GM23248 (cell line): Measurements from ENCODE around the gene SH3BGR. TPM values are rescaled to one million over a fixed set of nuclear protein-coding genes. Genes with fewer than 3 reads are reported as not detected.

Experiments
- DNase-seq: peaks from one replicate; pipeline ENCODE4 v3.0.0-alpha.2; 2015
- H2AFZ ChIP-seq: fragments of 200-600 bp; sonication (generic); 2 replicates; pipeline ENCODE4 v1.6.1; 2016; ENCODE audit warnings: antibody characterized with exemption
- H3F3A ChIP-seq: fragments of 200-600 bp; sonication (generic); 2 replicates; pipeline ENCODE4 v1.6.1; 2016; ENCODE audit warnings: mild to moderate bottlenecking, antibody characterized with exemption, mixed run types; ENCODE audit not compliant: insufficient read depth
- H3K27ac ChIP-seq: fragments of 200-600 bp; sonication (generic); 2 replicates; pipeline ENCODE4 v1.5.1; 2016; ENCODE audit warnings: mild to moderate bottlenecking
- H3K27me3 ChIP-seq: fragments of 200-600 bp; sonication (generic); replicated peaks from 2 replicates; pipeline ENCODE4 v1.6.1; 2016; ENCODE audit warnings: mild to moderate bottlenecking; ENCODE audit not compliant: insufficient read depth
- H3K36me3 ChIP-seq: fragments of 200-600 bp; sonication (generic); 2 replicates; pipeline ENCODE4 v1.6.1; 2016; ENCODE audit warnings: low read depth, mild to moderate bottlenecking
- H3K4me1 ChIP-seq: fragments of 200-600 bp; sonication (generic); 2 replicates; pipeline ENCODE4 v1.6.1; 2016; ENCODE audit warnings: mild to moderate bottlenecking; ENCODE audit not compliant: insufficient read depth
- H3K4me2 ChIP-seq: fragments of 200-600 bp; sonication (generic); one replicate; pipeline ENCODE4 v1.6.1; 2016; ENCODE audit warnings: mild to moderate bottlenecking; ENCODE audit not compliant: unreplicated experiment
- H3K4me3 ChIP-seq: fragments of 200-600 bp; sonication (generic); 2 replicates; pipeline ENCODE4 v1.5.1; 2016; ENCODE audit warnings: mild to moderate bottlenecking
- H3K79me2 ChIP-seq: fragments of 200-600 bp; sonication (generic); 2 replicates; pipeline ENCODE4 v1.6.1; 2016; ENCODE audit warnings: mild to moderate bottlenecking; ENCODE audit not compliant: insufficient read depth
- H3K9ac ChIP-seq: fragments of 200-600 bp; sonication (generic); 2 replicates; pipeline ENCODE4 v1.6.1; 2016; ENCODE audit warnings: mild to moderate bottlenecking
- H3K9me2 ChIP-seq: fragments of 200-600 bp; sonication (generic); 2 replicates; pipeline ENCODE4 v1.6.1; 2016; ENCODE audit warnings: mixed run types, mild to moderate bottlenecking, moderate library complexity; ENCODE audit not compliant: insufficient read depth
- H3K9me3 ChIP-seq: fragments of 200-600 bp; sonication (generic); one replicate; pipeline ENCODE4 v1.6.1; 2017; ENCODE audit warnings: low read depth
- H4K20me1 ChIP-seq: fragments of 200-600 bp; sonication (generic); 2 replicates; pipeline ENCODE4 v1.6.0; 2016; ENCODE audit not compliant: insufficient read depth
- EZH2 ChIP-seq: fragments of 200-600 bp; sonication (generic); IDR thresholded peaks from 2 replicates; pipeline ENCODE4 v1.6.1; 2018; ENCODE audit warnings: antibody characterized with exemption, mild to moderate bottlenecking; ENCODE audit not compliant: insufficient read depth, poor library complexity, severe bottlenecking
- EZH2phosphoT487 ChIP-seq: fragments of 200-600 bp; sonication (generic); IDR thresholded peaks from 2 replicates; pipeline ENCODE4 v1.6.1; 2018; ENCODE audit warnings: antibody characterized with exemption, moderate library complexity, mild to moderate bottlenecking, low read depth; ENCODE audit not compliant: insufficient read depth
- WGBS, 2 experiments: methylation state at CpG; one replicate each; pipeline ENCODE4 v1.1.6; 2015 to 2017; ENCODE audit warnings: low lambda C conversion rate in 2 of 2, low coverage in 1 of 2; ENCODE audit errors: missing lambda C conversion rate in 2 of 2; 5-methylcytosine and 5-hydroxymethylcytosine counted together
- in situ Hi-C: fragments of 300-500 bp; cut with MboI; formaldehyde crosslinking; loops from 2 replicates; pipeline ENCODE4 v1.15.0; 2020
- polyA plus RNA-seq: library from polyadenylated mRNA; unstranded; fragments of >200 nt; fragmentation: Nextera tagmentation; extraction: Ambion mirVana; gene quantifications from 2 replicates; pipeline ENCODE4 v1.2.1, GENCODE V29; 2016
- total RNA-seq: library from RNA; depleted of rRNA; stranded (reverse); fragments of >200 nt; shearing (Covaris generic); gene quantifications from 2 replicates; pipeline ENCODE4 v1.2.3, GENCODE V29; 2014

The SH3BGR gene
- total and polyA plus RNA-seq, 2 experiments from 2014 or later, result 4.4 to 5.7 TPM

DNA sequence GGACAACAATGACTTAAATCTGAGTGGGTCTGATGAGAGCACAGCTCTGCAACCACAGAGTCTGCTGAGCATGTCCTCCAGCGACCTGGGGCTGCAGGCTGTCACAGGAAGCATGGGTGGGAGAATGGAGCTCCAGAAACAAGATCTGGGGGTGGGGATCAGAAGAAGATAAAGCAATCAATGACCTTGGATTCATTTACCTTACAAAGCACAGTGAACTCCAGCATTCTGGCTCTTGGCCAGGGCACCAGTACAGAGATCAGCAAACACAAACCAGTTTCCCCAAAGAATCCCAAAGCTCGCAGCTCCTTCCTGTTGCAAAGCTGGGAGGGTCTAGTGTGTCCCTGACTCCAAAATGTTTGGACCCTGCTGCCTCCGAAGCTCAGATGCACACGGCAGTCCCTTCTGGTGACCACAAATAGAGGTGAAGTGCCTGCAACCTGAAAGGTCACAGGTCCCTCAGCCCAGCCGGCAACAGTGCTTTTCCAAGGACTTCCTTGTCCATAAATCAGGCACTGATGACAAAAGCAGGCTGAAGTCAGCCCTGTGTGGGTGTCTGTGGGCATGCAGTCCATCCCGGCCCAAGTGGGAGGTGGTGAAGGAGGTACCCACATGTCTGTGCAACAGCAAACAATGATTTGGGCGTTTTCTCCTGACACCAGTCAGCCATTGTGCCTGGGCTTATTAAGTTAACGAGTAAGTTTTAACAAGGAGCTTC, 76.1 kb downstream of the SH3BGR start:
- 12 to 18% methylated on average over 8 of the region's 8 CpGs for WGBS, 2 experiments
- Histone ChIP-seq H3K4me3 (no peak overlapping the region), H2AFZ (no peak overlapping the region), H3K9me2 (no peaks in the 10 kb centered on the region), H4K20me1 (no peaks in the 10 kb centered on the region), H3K79me2 (no peaks in the 10 kb centered on the region), H3F3A (no peaks in the 10 kb centered on the region), H3K9ac (no peak overlapping the region), H3K36me3 (no peaks in the 10 kb centered on the region), H3K9me3 (no peaks in the 10 kb centered on the region), H3K4me1 (no peaks in the 10 kb centered on the region), H3K27ac (no peak overlapping the region), H3K4me2 (no peak overlapping the region), H3K27me3 (no peaks in the 10 kb centered on the region)
- no peak for TF ChIP-seq EZH2
- TF ChIP-seq EZH2phosphoT487, result no peak
- DNase-seq, result peak; percentile 3
- in situ Hi-C loops, result no loop called here

DNA sequence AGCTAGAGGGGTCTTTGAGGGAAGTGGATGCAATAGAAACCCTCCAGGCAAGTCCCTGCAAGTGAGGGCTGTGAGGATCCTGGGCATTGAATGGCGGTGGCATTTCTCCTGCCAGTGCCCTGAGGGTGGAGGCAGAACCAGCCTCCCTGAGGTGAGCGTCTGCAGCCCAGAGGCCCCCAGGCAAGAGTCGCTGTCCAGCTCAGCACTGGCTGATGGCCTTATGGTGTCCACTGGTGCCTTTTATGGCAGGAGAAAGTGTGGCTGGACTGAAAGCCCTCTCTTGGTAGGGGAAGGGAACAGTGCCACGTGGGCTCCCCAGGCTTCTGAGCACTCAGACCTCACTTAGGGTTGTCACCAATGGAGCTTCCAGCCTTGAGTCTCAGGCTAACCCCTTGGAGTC, 77.3 kb downstream of the SH3BGR start:
- no peak for TF ChIP-seq EZH2phosphoT487
- no peak for TF ChIP-seq EZH2
- WGBS, 2 experiments, result 23 to 41% methylated on average over 4 of the region's 4 CpGs
- no peak overlapping the region for H3K4me3 ChIP-seq
- no peaks in the 10 kb centered on the region for H3K36me3 ChIP-seq
- H2AFZ ChIP-seq, result no peak overlapping the region
- no peaks in the 10 kb centered on the region for H3K27me3 ChIP-seq
- no peaks in the 10 kb centered on the region for H4K20me1 ChIP-seq
- no peaks in the 10 kb centered on the region for H3K9me2 ChIP-seq
- H3K27ac ChIP-seq, result no peak overlapping the region
- H3K9me3 ChIP-seq, result no peaks in the 10 kb centered on the region
- no peaks in the 10 kb centered on the region for H3K4me1 ChIP-seq
- H3K9ac ChIP-seq, result no peak overlapping the region
- in situ Hi-C loops, result no loop called here
- no peak for DNase-seq
- H3K79me2 ChIP-seq, result no peaks in the 10 kb centered on the region
- no peak overlapping the region for H3K4me2 ChIP-seq
- H3F3A ChIP-seq, result no peaks in the 10 kb centered on the region

- no peaks in the 10 kb centered on the region for H3K4me1 ChIP-seq
- H3K27me3 ChIP-seq, result no peaks in the 10 kb centered on the region
- TF ChIP-seq EZH2 (no peak), EZH2phosphoT487 (no peak)
- H3K4me2 ChIP-seq, result no peak overlapping the region
- in situ Hi-C loops, result no loop called here
- no peaks in the 10 kb centered on the region for H3K79me2 ChIP-seq
- no peak overlapping the region for H2AFZ ChIP-seq
- no peak overlapping the region for H3K27ac ChIP-seq
- H3F3A ChIP-seq, result no peaks in the 10 kb centered on the region
- WGBS, 2 experiments, result 7 to 9% methylated on average over 8 of the region's 8 CpGs
- H3K36me3 ChIP-seq, result no peaks in the 10 kb centered on the region
- no peak overlapping the region for H3K4me3 ChIP-seq
- H4K20me1 ChIP-seq, result no peaks in the 10 kb centered on the region
- no peaks in the 10 kb centered on the region for H3K9me3 ChIP-seq
- DNase-seq, result no peak
- H3K9ac ChIP-seq, result no peak overlapping the region
- no peaks in the 10 kb centered on the region for H3K9me2 ChIP-seq
These were observed 79.3 kb downstream of the SH3BGR start for GRCh38 chr21:39531064-39531463.

DNA sequence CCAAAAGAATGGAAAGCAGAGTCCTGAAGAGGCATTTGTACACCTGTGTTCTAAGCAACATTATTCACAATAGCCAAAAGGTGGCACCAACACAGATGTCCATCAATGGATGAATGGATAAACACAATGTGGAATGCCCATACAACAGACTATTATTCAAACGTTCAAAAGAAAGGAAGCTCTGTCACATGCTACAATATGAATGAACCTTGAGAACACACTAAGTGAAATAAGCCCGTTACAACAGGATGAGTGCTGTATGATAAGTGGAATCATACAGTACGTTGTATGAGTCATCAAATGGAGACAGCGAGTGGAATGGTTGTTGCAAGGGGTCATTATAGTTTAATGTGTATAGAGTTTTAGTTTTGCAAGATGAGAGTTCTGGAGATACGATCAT, 80.1 kb downstream of the SH3BGR start:
- Histone ChIP-seq H3K9me3 (no peaks in the 10 kb centered on the region), H3K27me3 (no peaks in the 10 kb centered on the region), H4K20me1 (no peaks in the 10 kb centered on the region), H3K9me2 (no peaks in the 10 kb centered on the region), H3K4me2 (no peak overlapping the region), H3K79me2 (no peaks in the 10 kb centered on the region), H3K27ac (no peak overlapping the region), H3K4me1 (no peaks in the 10 kb centered on the region), H3K36me3 (no peaks in the 10 kb centered on the region), H3K4me3 (no peak overlapping the region), H3K9ac (no peak overlapping the region), H2AFZ (no peak overlapping the region), H3F3A (no peaks in the 10 kb centered on the region)
- TF ChIP-seq EZH2 (no peak), EZH2phosphoT487 (no peak)
- WGBS, 2 experiments, result 37% methylated on average over 5 of the region's 5 CpGs
- in situ Hi-C loops, result no loop called here
- DNase-seq, result no peak
